Measurements from ENCODE around the gene KAZN. TPM values are rescaled to one million over a fixed set of nuclear protein-coding genes. Genes with fewer than 3 reads are reported as not detected.

KAZN gene
- total and polyA plus RNA-seq, 2 of the 8 experiments (the other 6 are each of a cell fraction or from before 2014, with no cell fraction given) = 3.7 to 11.8 TPM

DNA sequence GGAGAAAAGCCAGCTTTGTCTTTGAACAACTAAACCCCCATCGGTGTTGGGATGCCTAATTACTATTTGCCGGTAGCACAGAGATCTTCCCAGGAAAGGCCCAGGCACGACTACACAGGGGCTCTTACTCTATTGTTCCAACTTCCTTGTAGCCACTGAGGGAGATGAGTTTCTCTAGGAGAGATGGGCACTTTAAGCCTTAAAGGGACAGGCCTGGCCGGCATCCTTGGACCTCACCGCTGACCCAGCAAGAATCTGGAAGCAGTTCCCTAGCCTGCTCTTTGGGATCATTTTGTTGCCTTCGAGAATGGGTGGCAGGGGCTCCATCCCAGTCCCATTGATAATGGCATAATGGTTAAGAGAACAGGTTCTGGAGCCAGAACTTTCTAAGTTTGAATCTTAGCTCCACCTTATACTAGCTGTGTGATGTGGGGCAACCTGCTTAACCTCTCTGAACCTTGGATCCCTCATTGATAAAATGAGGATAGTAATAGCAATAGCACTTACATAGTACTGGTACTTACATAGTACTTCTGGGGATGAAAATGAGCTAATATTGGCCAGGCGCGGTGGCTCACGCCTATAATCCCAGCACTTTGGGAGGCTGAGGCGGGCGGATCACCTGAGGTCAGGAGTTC, 316.0 kb downstream of the KAZN start:
- DNase-seq (ENCODE audit: low read depth in 1 of 2, low spot score in 2 of 2) (no peak), FAIRE-seq (no peak)
- POLR2A ChIA-PET (ENCODE audit: partially characterized antibody) = no interaction called here
- H3K23me2 ChIP-seq (ENCODE audit: low read depth, low read length) = no peaks in the 10 kb centered on the region
- H3K27ac ChIP-seq (ENCODE audit: low read depth, low read length) = no peak overlapping the region
- no peak overlapping the region for H2BK20ac ChIP-seq (ENCODE audit: low read length)
- H4K20me1 ChIP-seq (replicated peaks in 1 of 2; ENCODE audit: control insufficient read depth in 1 of 2, insufficient read depth in 2 of 2, low read length in 2 of 2) = peaks cover 0 to 1% of the 10 kb centered on the region in 2 experiments
- CTCF ChIA-PET (ENCODE audit: partially characterized antibody) = interaction anchor here (0.6 to 3.2 kb wide), 33 partner anchors 8 to 491 kb away, joined by 3 to 19 read pairs (median 4); no protein-coding TSS in a partner anchor
- no peak overlapping the region for H2BK5ac ChIP-seq (ENCODE audit: low read depth, low read length)
- H3K23ac ChIP-seq (ENCODE audit: insufficient read length) = no peak overlapping the region
- no peaks in the 10 kb centered on the region for H3K27me3 ChIP-seq (replicated peaks in 1 of 4; ENCODE audit: control insufficient read depth in 3 of 4, extremely low read depth in 1 of 4, insufficient read depth in 3 of 4, low read length in 3 of 4)
- no peak overlapping the region for H2BK12ac ChIP-seq (ENCODE audit: low read depth, low read length)
- no peak overlapping the region for H3K14ac ChIP-seq (ENCODE audit: insufficient read length)
- no peak overlapping the region for H2AFZ ChIP-seq (ENCODE audit: low read length)
- H2AK5ac ChIP-seq (ENCODE audit: low read depth, low read length) = no peak overlapping the region
- H4K5ac ChIP-seq (ENCODE audit: insufficient read length, low read depth, low read length) = no peak overlapping the region
- H4K91ac ChIP-seq (replicated peaks; ENCODE audit: insufficient read length, low read length) = no peak overlapping the region
- H3K4me1 ChIP-seq (replicated peaks in 1 of 4; ENCODE audit: control insufficient read depth in 3 of 4, insufficient read depth in 4 of 4, low read length in 3 of 4) = peaks cover 2 to 6% (median 4%) of the 10 kb centered on the region in 4 experiments; a peak in 6 of 7 replicates
- no peak overlapping the region; the same call in 1 of the 2 replicates for H3K18ac ChIP-seq (ENCODE audit: extremely low read depth, low read length)
- H3K79me1 ChIP-seq (ENCODE audit: low read depth, low read length) = no peaks in the 10 kb centered on the region
- no peaks in the 10 kb centered on the region for H3K79me2 ChIP-seq (ENCODE audit: control insufficient read depth in 1 of 2, insufficient read depth in 2 of 2, low read length in 2 of 2)
- H3K56ac ChIP-seq (replicated peaks; ENCODE audit: insufficient read length, low read depth, low read length) = no peak overlapping the region
- no peak overlapping the region for H3K9ac ChIP-seq (replicated peaks in 1 of 4; ENCODE audit: extremely low read depth in 1 of 4, low read depth in 3 of 4, low read length in 3 of 4)
- H3K36me3 ChIP-seq (ENCODE audit: control insufficient read depth in 2 of 4, insufficient read depth in 4 of 4, low read length in 3 of 4) = no peaks in the 10 kb centered on the region
- no peak overlapping the region for H3K4ac ChIP-seq (replicated peaks; ENCODE audit: insufficient read length, low read depth, low read length)
- H3K4me3 ChIP-seq (ENCODE audit: extremely low read depth in 1 of 4, insufficient read depth in 2 of 4, low read depth in 3 of 4, low read length in 4 of 4) = no peak overlapping the region
- H3K9me3 ChIP-seq (ENCODE audit: insufficient read depth in 2 of 2, low read depth in 1 of 2, low read length in 1 of 2) = no peaks in the 10 kb centered on the region
- H4K8ac ChIP-seq (ENCODE audit: extremely low read depth, insufficient read depth, low read length) = no peak overlapping the region
- WGBS, 2 experiments (ENCODE audit: extremely low coverage in 1 of 2, insufficient coverage in 1 of 2, insufficient read length in 1 of 2, insufficient replicate concordance in 2 of 2, low coverage in 1 of 2, low lambda C conversion rate in 2 of 2, missing lambda C conversion rate in 1 of 2) = 82% methylated on average over 11 of the region's 11 CpGs; no CpG with 5 or more reads in 1 of the 2 experiments
- H2BK15ac ChIP-seq (ENCODE audit: low read length) = no peak overlapping the region
- H3K4me2 ChIP-seq (ENCODE audit: insufficient read depth in 1 of 2, low read depth in 2 of 2, low read length in 2 of 2) = no peak overlapping the region
- H2BK120ac ChIP-seq (replicated peaks; ENCODE audit: low read depth, low read length) = no peak overlapping the region
- TF ChIP-seq ZNF274 (IDR thresholded peaks at IDR 0.05; ENCODE audit: borderline replicate concordance, extremely low read depth, low read length) (no peak), TEAD4 (IDR thresholded peaks at IDR 0.05; ENCODE audit: low read depth, low read length) (no peak)
- TF ChIP-seq, protein P1, sequence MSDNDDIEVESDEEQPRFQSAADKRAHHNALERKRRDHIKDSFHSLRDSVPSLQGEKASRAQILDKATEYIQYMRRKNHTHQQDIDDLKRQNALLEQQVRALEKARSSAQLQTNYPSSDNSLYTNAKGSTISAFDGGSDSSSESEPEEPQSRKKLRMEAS (IDR thresholded peaks at IDR 0.05) = peak; percentile 21; the same call in 1 of the 2 replicates
